Endothelial cell of umbilical vein (primary cell): ENCODE data around the gene SLC25A20. TPM values are rescaled to one million over a fixed set of nuclear protein-coding genes. Genes with fewer than 3 reads are reported as not detected.

Experiments
- BruUV-seq: library from RNA; stranded (reverse); fragments of 400-500 nt; replicated peaks from 2 replicates; lab custom pipeline; 2021; lab: Mats Ljungman, UMichigan
- CTCF ChIA-PET: fragments of 300-600, 350-600 bp; sonication (Branson Sonifier 250); formaldehyde crosslinking; loops from one replicate; lab custom pipeline; 2021; ENCODE audit warnings: antibody characterized with exemption, inconsistent platforms; lab: Charles Lee
- POLR2A ChIA-PET: fragments of 300-600, 350-600 bp; sonication (Branson Sonifier 250); formaldehyde crosslinking; loops from one replicate; lab custom pipeline; 2021; ENCODE audit warnings: antibody characterized with exemption, inconsistent platforms; lab: Charles Lee
- DNase-seq: peaks from one replicate; pipeline ENCODE4 v3.0.0-alpha.2; 2011; ENCODE audit warnings: low read depth, low spot score
- FAIRE-seq: peaks from 2 replicates; lab custom pipeline; 2011; peaks lifted over from hg19 to GRCh38; lab: Jason Lieb, UNC
- H2AFZ ChIP-seq: 2 replicates; pipeline ENCODE4 v1.6.0; 2012; ENCODE audit warnings: low read depth, low read length, control low read depth, inconsistent platforms
- H3K27ac ChIP-seq: 2 replicates; pipeline ENCODE4 v1.5.1; 2011; ENCODE audit warnings: low read depth, mild to moderate bottlenecking, control low read depth, low read length, moderate library complexity; ENCODE audit not compliant: insufficient read depth
- H3K27me3 ChIP-seq, 2 experiments: 2 replicates each; pipeline versions ENCODE4 v1.6.0 to v1.6.1; 2011; ENCODE audit warnings: low read length in 2 of 2, mixed read lengths in 1 of 2; ENCODE audit not compliant: control insufficient read depth in 2 of 2, insufficient read depth in 2 of 2
- H3K36me3 ChIP-seq, 2 experiments: 2 replicates in 1 of 2; 3 replicates in 1 of 2; pipeline ENCODE4 v1.5.1; 2011; ENCODE audit warnings: low read length in 2 of 2, mild to moderate bottlenecking in 1 of 2, moderate library complexity in 1 of 2; ENCODE audit not compliant: control insufficient read depth in 2 of 2, insufficient read depth in 2 of 2; ENCODE audit errors: extremely low read depth in 1 of 2
- H3K4me1 ChIP-seq: 3 replicates; pipeline ENCODE4 v1.5.1; 2011; ENCODE audit warnings: mild to moderate bottlenecking, low read length; ENCODE audit not compliant: control insufficient read depth, insufficient read depth; ENCODE audit errors: extremely low read depth
- H3K4me2 ChIP-seq: 2 replicates; pipeline ENCODE4 v1.6.1; 2011; ENCODE audit warnings: low read length, control low read depth, mixed read lengths; ENCODE audit not compliant: insufficient read depth
- H3K4me3 ChIP-seq, 3 experiments: fragments of 200-600 bp in 1 of 3; sonication (generic), shearing (Covaris generic) in 1 of 3; replicated peaks in 1 of 3; 2 replicates each; pipeline ENCODE4 v1.5.1; 2011 to 2016; ENCODE audit warnings: control low read depth in 3 of 3, low read length in 3 of 3, mild to moderate bottlenecking in 2 of 3, inconsistent platforms in 1 of 3, low read depth in 1 of 3, moderate library complexity in 1 of 3; ENCODE audit not compliant: insufficient read depth in 1 of 3
- H3K79me2 ChIP-seq: 2 replicates; pipeline ENCODE4 v1.6.0; 2012; ENCODE audit warnings: low read length, inconsistent platforms; ENCODE audit not compliant: control insufficient read depth, insufficient read depth
- H3K9ac ChIP-seq: replicated peaks from 2 replicates; pipeline ENCODE3; 2011; ENCODE audit warnings: low read length, control low read depth; ENCODE audit not compliant: insufficient read depth; ENCODE audit errors: extremely low read depth
- H3K9me1 ChIP-seq: replicated peaks from 3 replicates; pipeline ENCODE4 v1.6.0; 2011; ENCODE audit warnings: mild to moderate bottlenecking, low read length; ENCODE audit not compliant: control insufficient read depth, insufficient read depth; ENCODE audit errors: extremely low read depth
- H3K9me3 ChIP-seq: replicated peaks from 2 replicates; pipeline ENCODE4 v1.5.1; 2012; ENCODE audit warnings: low read length, inconsistent platforms; ENCODE audit not compliant: control insufficient read depth, insufficient read depth
- H4K20me1 ChIP-seq: replicated peaks from 2 replicates; pipeline ENCODE3; 2011; ENCODE audit warnings: mild to moderate bottlenecking, low read length; ENCODE audit not compliant: control insufficient read depth, insufficient read depth; ENCODE audit errors: extremely low read depth
- CTCF ChIP-seq, 2 donors: IDR thresholded peaks; 1 replicate in 1 of 2; 2 replicates in 1 of 2; pipeline ENCODE4 v1.5.1; 2011; ENCODE audit warnings: low read length in 2 of 2, mild to moderate bottlenecking in 2 of 2, moderate library complexity in 2 of 2, control low read depth in 1 of 2, inconsistent platforms in 1 of 2, low read depth in 1 of 2; ENCODE audit not compliant: insufficient read depth in 1 of 2; ENCODE audit errors: extremely low read depth in 1 of 2
- EZH2 ChIP-seq: IDR thresholded peaks from 2 replicates; pipeline ENCODE4 v1.6.1; 2012; ENCODE audit warnings: borderline replicate concordance, low read depth, mild to moderate bottlenecking, moderate library complexity, low read length, inconsistent platforms; ENCODE audit not compliant: severe bottlenecking
- FOS ChIP-seq: IDR thresholded peaks from 2 replicates; pipeline ENCODE4 v1.6.1; 2011; ENCODE audit warnings: mild to moderate bottlenecking, low read length, moderate library complexity, borderline replicate concordance; ENCODE audit not compliant: insufficient read depth
- GATA2 ChIP-seq: IDR thresholded peaks from 2 replicates; pipeline ENCODE4 v1.7.0; 2011; ENCODE audit warnings: low read depth, mild to moderate bottlenecking, moderate library complexity, mixed read lengths, low read length; ENCODE audit not compliant: insufficient read length, insufficient read depth
- JUN ChIP-seq: IDR thresholded peaks from 2 replicates; pipeline ENCODE4 v1.6.1; 2011; ENCODE audit warnings: borderline replicate concordance, low read depth; ENCODE audit not compliant: insufficient read length, insufficient read depth
- MAX ChIP-seq: IDR thresholded peaks from 2 replicates; pipeline ENCODE4 v1.6.1; 2011; ENCODE audit not compliant: insufficient read depth, insufficient read length
- MYC ChIP-seq: IDR thresholded peaks from one replicate; pipeline ENCODE4 v1.6.1; 2011; ENCODE audit warnings: mild to moderate bottlenecking, low read depth, low read length
- POLR2A ChIP-seq: IDR thresholded peaks from 2 replicates; pipeline ENCODE4 v1.6.1; 2012; ENCODE audit warnings: low read depth, mild to moderate bottlenecking, control low read depth, low read length
- POLR2AphosphoS5 ChIP-seq: IDR thresholded peaks from 2 replicates; pipeline ENCODE4 v1.6.1; 2012; ENCODE audit warnings: low read depth, mild to moderate bottlenecking, control low read depth, low read length, moderate library complexity; ENCODE audit not compliant: insufficient read depth
- dilution Hi-C: fragments of 300-500 bp; cut with MboI; formaldehyde crosslinking; loops from one replicate; pipeline ENCODE4 v1.15.0; 2019; ENCODE audit warnings: low sequenced_read_pairs; ENCODE audit not compliant: extremely low pct_ligation_motif_present
- intact Hi-C: fragments of 100-400 bp; cut with micrococcal nuclease; formaldehyde crosslinking; loops from one replicate; pipeline ENCODE4 v1.10.0; 2022
- polyA plus RNA-seq, 4 experiments: library from polyadenylated mRNA; depleted of rRNA in 3 of 4; stranded (reverse) in 3 of 4; unstranded in 1 of 4; fragments of >200 nt; gene quantifications; 2 replicates each; pipeline versions ENCODE4 v1.2.1 to v1.2.3, GENCODE V29; 2011 to 2012; ENCODE audit warnings: missing spikeins in 1 of 4
- total RNA-seq: library from RNA; stranded (reverse); gene quantifications from 2 replicates; pipeline ENCODE4 v1.2.3, GENCODE V29; 2021

SLC25A20 gene
- total and polyA plus RNA-seq, 2 donors (not counting 3 experiments of a cell fraction or from before 2014, with no cell fraction given) = 7.9 to 11.0 TPM

- CTCF ChIA-PET = interaction anchor here (0.8 to 1.5 kb wide), 3 partner anchors 13 to 195 kb away, joined by 3 read pairs; partner anchors contain the start of gene ARIH2
- H3K79me2 ChIP-seq = peaks cover 71% of the 10 kb centered on the region
- POLR2A ChIA-PET = no interaction called here
- TF ChIP-seq CTCF (IDR thresholded peaks at IDR 0.05; ENCODE audit: extremely low read depth in 1 of 2, insufficient read depth in 1 of 2, low read depth in 1 of 2, low read length in 2 of 2) = no peak
- TF ChIP-seq EZH2 = no peak
- TF ChIP-seq JUN = no peak
- TF ChIP-seq MAX = no peak
- no peak for TF ChIP-seq MYC
- no peak for TF ChIP-seq GATA2
- TF ChIP-seq FOS = no peak
- TF ChIP-seq POLR2AphosphoS5 = no peak
- no peak for TF ChIP-seq POLR2A
- no peaks in the 10 kb centered on the region for H3K36me3 ChIP-seq
- FAIRE-seq = no peak
- H3K4me3 ChIP-seq = no peak overlapping the region
- BruUV-seq = no TSS peak
- H3K9ac ChIP-seq = no peak overlapping the region
- no peaks in the 10 kb centered on the region for H3K27me3 ChIP-seq
- intact Hi-C loops (no loop called here), dilution Hi-C loops (no loop called here)
- no peaks in the 10 kb centered on the region for H3K9me3 ChIP-seq
- H3K4me1 ChIP-seq = peaks cover 15% of the 10 kb centered on the region
- H3K4me2 ChIP-seq = no peak overlapping the region
- DNase-seq = no peak
- H4K20me1 ChIP-seq = peaks cover 8% of the 10 kb centered on the region
- no peaks in the 10 kb centered on the region for H3K9me1 ChIP-seq
- H2AFZ ChIP-seq = no peak overlapping the region
- H3K27ac ChIP-seq = no peak overlapping the region
Observed at GRCh38 chr3:48934333-48934991, 35.8 kb upstream of the SLC25A20 start.
